ENCODE data around the gene CNN2.

The CNN2 gene

GRCh38 chr19:1055028-1055425 is 28.6 kb downstream of the CNN2 start:
- TF ChIP-seq CTCF (IDR thresholded peaks at IDR 0.05; ENCODE audit: insufficient read depth, missing control alignments): no peak
- FAIRE-seq (no peak), DNase-seq (ENCODE audit: insufficient read length, low spot score) (no peak)

- FAIRE-seq (no peak), DNase-seq (ENCODE audit: insufficient read length, low spot score) (no peak)
- TF ChIP-seq CTCF (IDR thresholded peaks at IDR 0.05; ENCODE audit: insufficient read depth, missing control alignments): no peak
Measured at GRCh38 chr19:1055886-1056620, 29.6 kb downstream of the CNN2 start.

GRCh38 chr19:1057176-1057855 is 30.9 kb downstream of the CNN2 start:
- FAIRE-seq: no peak
- no peak for TF ChIP-seq CTCF (IDR thresholded peaks at IDR 0.05; ENCODE audit: insufficient read depth, missing control alignments)
- DNase-seq (ENCODE audit: insufficient read length, low spot score): peak; percentile 68

GRCh38 chr19:1058112-1058511 is 31.7 kb downstream of the CNN2 start:
- FAIRE-seq (no peak), DNase-seq (ENCODE audit: insufficient read length, low spot score) (no peak)
- no peak for TF ChIP-seq CTCF (IDR thresholded peaks at IDR 0.05; ENCODE audit: insufficient read depth, missing control alignments)

- no peak for DNase-seq (ENCODE audit: insufficient read length, low spot score)
- no peak for TF ChIP-seq CTCF (IDR thresholded peaks at IDR 0.05; ENCODE audit: insufficient read depth, missing control alignments)
- no peak for FAIRE-seq
Measured at GRCh38 chr19:1060689-1061088, 34.3 kb downstream of the CNN2 start.

GRCh38 chr19:1061987-1062386 is 35.6 kb downstream of the CNN2 start:
- DNase-seq (ENCODE audit: insufficient read length, low spot score) (no peak), FAIRE-seq (no peak)
- TF ChIP-seq CTCF (IDR thresholded peaks at IDR 0.05; ENCODE audit: insufficient read depth, missing control alignments): no peak
